WI38 (cell line): ENCODE measurements around the gene CACNA2D2.
A peak's percentile ranks its signal among the peaks of the same experiment; 100 is the strongest.

Experiments
- H3K4me3 ChIP-seq: 2 replicates; pipeline ENCODE4 v1.5.1; 2011; ENCODE audit warnings: low read depth, mild to moderate bottlenecking, control low read depth, low read length
- TF ChIP-seq, protein P1 (sequence below): IDR thresholded peaks from 2 replicates; pipeline ENCODE4 v1.5.1; 2012; ENCODE audit warnings: low read depth, mild to moderate bottlenecking, control low read depth, low read length

The CACNA2D2 gene

DNA sequence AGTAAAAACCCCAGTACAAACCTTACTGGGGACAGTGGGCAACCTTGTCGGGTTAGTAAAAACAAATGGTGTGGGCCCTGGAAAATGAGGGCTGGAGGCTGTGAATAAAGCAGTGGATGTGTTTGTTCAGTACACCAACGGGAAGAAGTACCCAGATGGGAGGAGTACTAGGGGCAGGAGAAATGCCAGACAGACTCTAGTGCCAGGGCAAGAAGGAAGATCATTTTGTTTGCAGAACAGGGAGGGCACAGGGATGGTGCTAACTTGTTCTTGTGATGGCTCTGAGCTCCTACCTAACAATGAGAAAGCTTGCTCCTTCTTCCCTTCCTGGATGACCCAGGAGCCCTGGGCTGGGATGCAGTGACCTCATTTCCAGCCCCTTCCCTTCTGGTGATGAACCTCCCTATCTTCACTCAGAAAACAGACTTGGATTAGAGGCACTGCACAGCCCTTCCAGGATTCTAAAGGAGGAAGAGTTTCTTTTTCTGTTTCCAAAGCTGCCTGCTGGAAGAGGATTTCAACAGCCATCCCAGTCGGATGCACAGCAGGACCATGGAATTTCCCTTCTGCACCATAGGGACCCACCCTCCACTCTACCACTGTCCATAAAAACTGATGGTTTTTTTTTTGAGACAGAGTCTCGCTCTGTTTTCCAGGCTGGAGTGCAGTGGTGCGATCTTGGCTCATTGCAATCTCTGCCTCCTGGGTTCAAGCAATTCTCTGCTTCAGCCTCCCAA lies 168.9 kb downstream of the CACNA2D2 start:
- TF ChIP-seq, protein P1, sequence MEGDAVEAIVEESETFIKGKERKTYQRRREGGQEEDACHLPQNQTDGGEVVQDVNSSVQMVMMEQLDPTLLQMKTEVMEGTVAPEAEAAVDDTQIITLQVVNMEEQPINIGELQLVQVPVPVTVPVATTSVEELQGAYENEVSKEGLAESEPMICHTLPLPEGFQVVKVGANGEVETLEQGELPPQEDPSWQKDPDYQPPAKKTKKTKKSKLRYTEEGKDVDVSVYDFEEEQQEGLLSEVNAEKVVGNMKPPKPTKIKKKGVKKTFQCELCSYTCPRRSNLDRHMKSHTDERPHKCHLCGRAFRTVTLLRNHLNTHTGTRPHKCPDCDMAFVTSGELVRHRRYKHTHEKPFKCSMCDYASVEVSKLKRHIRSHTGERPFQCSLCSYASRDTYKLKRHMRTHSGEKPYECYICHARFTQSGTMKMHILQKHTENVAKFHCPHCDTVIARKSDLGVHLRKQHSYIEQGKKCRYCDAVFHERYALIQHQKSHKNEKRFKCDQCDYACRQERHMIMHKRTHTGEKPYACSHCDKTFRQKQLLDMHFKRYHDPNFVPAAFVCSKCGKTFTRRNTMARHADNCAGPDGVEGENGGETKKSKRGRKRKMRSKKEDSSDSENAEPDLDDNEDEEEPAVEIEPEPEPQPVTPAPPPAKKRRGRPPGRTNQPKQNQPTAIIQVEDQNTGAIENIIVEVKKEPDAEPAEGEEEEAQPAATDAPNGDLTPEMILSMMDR, result no peak
- H3K4me3 ChIP-seq, result no peak overlapping the region; the same call in 1 of the 2 replicates

DNA sequence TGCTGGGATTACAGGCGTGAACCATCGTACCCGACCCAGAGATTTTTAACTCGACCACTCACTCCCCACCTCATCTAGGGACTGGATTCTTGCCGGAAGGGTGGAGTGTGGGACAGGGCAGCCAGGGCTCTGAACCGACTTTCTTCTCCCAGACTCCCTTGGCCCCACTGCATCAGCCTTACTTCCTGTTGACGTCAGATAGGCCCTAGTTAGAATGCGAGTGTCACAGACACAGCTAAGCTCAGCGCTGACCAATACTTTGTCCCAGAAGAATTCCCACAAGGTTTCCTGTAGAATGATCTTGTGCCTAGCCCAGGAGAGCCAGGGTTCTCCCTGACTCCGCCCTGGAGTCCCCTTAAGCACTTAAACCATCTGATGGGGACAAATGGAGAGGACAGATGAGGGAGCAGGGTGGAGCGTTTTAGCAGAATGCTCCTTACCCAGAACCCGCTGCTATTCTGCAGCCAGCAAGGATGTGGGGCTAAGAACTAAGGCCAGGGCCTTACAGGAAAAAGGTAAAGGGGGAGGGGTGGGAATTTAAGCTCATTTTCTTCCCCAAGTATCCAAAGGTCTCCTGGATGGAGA lies 169.6 kb downstream of the CACNA2D2 start:
- TF ChIP-seq, protein P1, result no peak
- no peak overlapping the region for H3K4me3 ChIP-seq

DNA sequence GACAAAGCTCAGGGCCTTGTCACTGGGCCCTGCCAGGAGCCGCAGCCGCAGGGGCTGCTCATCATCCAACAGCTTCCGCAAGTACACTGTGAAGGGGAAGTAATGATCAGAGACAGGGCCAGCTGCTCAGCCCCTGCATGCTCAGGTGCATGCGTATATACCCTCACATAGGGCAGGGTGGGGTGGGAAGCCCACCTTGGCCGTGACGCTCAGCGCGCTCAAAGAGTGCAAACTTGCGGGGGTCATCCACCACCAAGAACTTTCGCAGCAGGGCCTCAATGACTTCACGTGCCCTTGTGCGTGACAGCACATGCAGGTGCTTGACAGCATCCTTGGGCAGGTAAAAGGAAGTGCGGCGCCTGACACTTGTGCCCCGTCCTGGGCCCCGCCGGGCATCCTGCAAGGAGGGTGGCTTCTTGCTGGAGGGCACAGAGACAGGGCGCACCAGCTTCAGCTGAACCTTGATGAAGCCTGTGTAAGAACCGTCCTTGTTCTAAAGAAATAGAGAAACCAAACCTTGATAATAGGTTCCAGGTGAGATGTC lies 172.0 kb downstream of the CACNA2D2 start:
- H3K4me3 ChIP-seq, result no peak overlapping the region
- TF ChIP-seq, protein P1, result no peak

- TF ChIP-seq, protein P1, result no peak
- H3K4me3 ChIP-seq, result no peak overlapping the region
These were observed 173.1 kb downstream of the CACNA2D2 start for GRCh38 chr3:50330330-50330729.

GRCh38 chr3:50327943-50328691 lies 175.3 kb downstream of the CACNA2D2 start, which contains the start of gene TUSC2:
Gene TUSC2, minus strand, starts transcription at chr3:50328223. Its CDS starts 124 bp downstream, at chr3:50328099.
- TF ChIP-seq, protein P1, result no peak
- peak within 1 kb of the TSS; percentile 94 for H3K4me3 ChIP-seq

DNA sequence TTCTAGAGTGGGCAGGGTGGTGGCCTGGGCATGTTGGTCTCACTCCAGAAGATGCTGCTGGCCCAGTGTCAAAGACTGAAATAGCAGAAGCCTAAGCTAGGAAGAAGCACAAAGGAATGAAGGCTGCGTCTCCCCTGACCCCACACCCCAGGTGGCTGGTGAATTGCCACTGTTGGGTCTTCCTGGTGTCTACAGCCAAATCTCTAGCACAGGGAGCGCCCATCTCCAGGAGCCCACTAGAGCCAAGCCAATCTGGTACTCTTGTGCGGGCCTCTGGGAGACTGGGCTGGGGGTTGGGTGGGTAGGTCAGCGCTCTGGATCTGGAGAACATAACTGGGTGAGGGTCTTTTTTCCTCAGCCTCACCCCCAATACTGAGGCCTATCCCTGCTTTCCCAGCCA lies 176.3 kb downstream of the CACNA2D2 start:
- TF ChIP-seq, protein P1, result no peak

GRCh38 chr3:50326182-50326541 lies 177.3 kb downstream of the CACNA2D2 start:
- TF ChIP-seq, protein P1, result no peak
- H3K4me3 ChIP-seq, result no peak overlapping the region

More for the DNA sequence above, 176.3 kb downstream of the CACNA2D2 start:
- H3K4me3 ChIP-seq, result peak overlapping the region; percentile 94
